Uterus (tissue), 4 donors: ENCODE data around the gene IRAK1BP1. TPM values are rescaled to one million over a fixed set of nuclear protein-coding genes. Genes with fewer than 3 reads are reported as not detected.

Source experiments
- DNase-seq, 2 donors: peaks; one replicate each; pipeline ENCODE4 v3.0.0-alpha.2; 2019 to 2020
- H3K27ac ChIP-seq, 2 donors: fragments of 200-600 bp; sonication (generic); 1 replicate in 1 of 2; 2 replicates in 1 of 2; pipeline ENCODE4 v1.5.1; 2016 to 2018
- H3K27me3 ChIP-seq, 2 donors: fragments of 200-600 bp; sonication (generic); one replicate each; pipeline ENCODE4 v1.5.1; 2018 to 2019; ENCODE audit warnings: control low read depth in 1 of 2
- H3K36me3 ChIP-seq, 2 donors: fragments of 200-600 bp; sonication (generic); one replicate each; pipeline ENCODE4 v1.5.1; 2019; ENCODE audit warnings: control low read depth in 1 of 2
- H3K4me1 ChIP-seq, 2 donors: fragments of 200-600 bp; sonication (generic); one replicate each; pipeline ENCODE4 v1.5.1; 2018 to 2019; ENCODE audit warnings: control low read depth in 1 of 2
- H3K4me3 ChIP-seq, 2 donors: fragments of 200-600 bp; sonication (generic); 1 replicate in 1 of 2; 2 replicates in 1 of 2; pipeline ENCODE4 v1.5.1; 2018 to 2019; ENCODE audit warnings: mild to moderate bottlenecking in 1 of 2
- H3K9me3 ChIP-seq, 2 donors: fragments of 200-600 bp; sonication (generic); one replicate each; pipeline ENCODE4 v1.5.1; 2019; ENCODE audit warnings: control low read depth in 1 of 2
- POLR2A ChIP-seq, 2 donors: fragments of 450-650 bp; IDR thresholded peaks; one replicate each; pipeline ENCODE4 v1.6.1; 2016; ENCODE audit warnings: antibody characterized with exemption in 2 of 2, mild to moderate bottlenecking in 1 of 2, moderate library complexity in 1 of 2
- intact Hi-C: fragments of 100-400 bp; cut with DNase I; formaldehyde crosslinking; loops from one replicate; pipeline ENCODE4 v1.15.1; 2023; ENCODE audit warnings: low total_unique reads
- total RNA-seq, 4 donors: library from RNA; depleted of rRNA in 3 of 4; stranded (reverse); fragments of >200 nt in 3 of 4; gene quantifications; one replicate each; pipeline versions ENCODE4 v1.1.0 to v1.2.4, GENCODE V29; 2014 to 2023
- TF ChIP-seq, protein P1 (sequence below), 4 experiments: fragments of 200-600 bp in 2 of 4; fragments of 450-650 bp in 2 of 4; sonication (generic) in 2 of 4; IDR thresholded peaks; one replicate each; pipeline ENCODE4 v1.5.1; 2016 to 2019; ENCODE audit warnings: antibody characterized with exemption in 4 of 4, mild to moderate bottlenecking in 2 of 4, moderate library complexity in 1 of 4
- donor health status: DM: yes; HTN: yes; CAD: no.

Gene IRAK1BP1
- total RNA-seq, 4 donors from 2014 or later = 3.2 to 20.0 (median 7.9) TPM

DNA sequence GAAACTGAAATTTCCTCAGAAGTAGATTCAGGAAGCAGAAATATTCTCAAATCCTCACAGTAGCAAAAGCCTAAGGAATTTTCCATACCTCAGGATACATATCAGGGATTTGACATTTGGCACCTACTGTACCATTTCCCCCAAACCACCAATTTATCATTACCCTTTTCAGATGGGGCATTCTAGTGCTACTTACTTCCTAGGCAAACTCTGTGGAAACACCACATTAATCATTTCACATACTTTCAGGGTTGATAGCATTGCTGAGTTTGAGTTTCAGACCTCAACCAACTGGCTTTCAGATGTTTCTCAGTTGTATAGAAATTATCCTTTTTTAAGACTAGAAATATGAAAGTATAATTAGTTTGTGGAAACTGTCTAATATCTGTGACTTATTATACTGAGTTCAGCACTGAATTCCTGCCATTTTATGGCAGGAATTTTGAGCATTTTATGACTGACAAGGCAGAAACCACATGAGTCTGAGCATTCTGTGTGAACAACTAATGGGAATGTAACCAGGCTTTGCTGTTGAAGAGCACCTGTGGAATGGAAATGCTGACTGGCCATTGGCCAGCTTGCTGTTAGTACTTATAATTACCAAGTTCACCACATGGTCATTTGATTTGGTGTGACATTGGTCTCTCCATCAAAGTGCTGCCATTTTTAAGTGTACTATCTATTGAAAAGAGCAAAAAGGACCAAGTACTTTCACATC, 35.1 kb upstream of the IRAK1BP1 start:
- intact Hi-C loops = no loop called here
- Histone ChIP-seq H3K27me3 (no peaks in the 10 kb centered on the region), H3K4me1 (no peaks in the 10 kb centered on the region), H3K36me3 (no peaks in the 10 kb centered on the region), H3K9me3 (no peaks in the 10 kb centered on the region), H3K4me3 (no peak overlapping the region), H3K27ac (no peak overlapping the region)
- TF ChIP-seq, protein P1, sequence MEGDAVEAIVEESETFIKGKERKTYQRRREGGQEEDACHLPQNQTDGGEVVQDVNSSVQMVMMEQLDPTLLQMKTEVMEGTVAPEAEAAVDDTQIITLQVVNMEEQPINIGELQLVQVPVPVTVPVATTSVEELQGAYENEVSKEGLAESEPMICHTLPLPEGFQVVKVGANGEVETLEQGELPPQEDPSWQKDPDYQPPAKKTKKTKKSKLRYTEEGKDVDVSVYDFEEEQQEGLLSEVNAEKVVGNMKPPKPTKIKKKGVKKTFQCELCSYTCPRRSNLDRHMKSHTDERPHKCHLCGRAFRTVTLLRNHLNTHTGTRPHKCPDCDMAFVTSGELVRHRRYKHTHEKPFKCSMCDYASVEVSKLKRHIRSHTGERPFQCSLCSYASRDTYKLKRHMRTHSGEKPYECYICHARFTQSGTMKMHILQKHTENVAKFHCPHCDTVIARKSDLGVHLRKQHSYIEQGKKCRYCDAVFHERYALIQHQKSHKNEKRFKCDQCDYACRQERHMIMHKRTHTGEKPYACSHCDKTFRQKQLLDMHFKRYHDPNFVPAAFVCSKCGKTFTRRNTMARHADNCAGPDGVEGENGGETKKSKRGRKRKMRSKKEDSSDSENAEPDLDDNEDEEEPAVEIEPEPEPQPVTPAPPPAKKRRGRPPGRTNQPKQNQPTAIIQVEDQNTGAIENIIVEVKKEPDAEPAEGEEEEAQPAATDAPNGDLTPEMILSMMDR (IDR thresholded peaks at IDR 0.05) = no peak
- no peak for TF ChIP-seq POLR2A (IDR thresholded peaks at IDR 0.05)
- DNase-seq = no peak

DNA sequence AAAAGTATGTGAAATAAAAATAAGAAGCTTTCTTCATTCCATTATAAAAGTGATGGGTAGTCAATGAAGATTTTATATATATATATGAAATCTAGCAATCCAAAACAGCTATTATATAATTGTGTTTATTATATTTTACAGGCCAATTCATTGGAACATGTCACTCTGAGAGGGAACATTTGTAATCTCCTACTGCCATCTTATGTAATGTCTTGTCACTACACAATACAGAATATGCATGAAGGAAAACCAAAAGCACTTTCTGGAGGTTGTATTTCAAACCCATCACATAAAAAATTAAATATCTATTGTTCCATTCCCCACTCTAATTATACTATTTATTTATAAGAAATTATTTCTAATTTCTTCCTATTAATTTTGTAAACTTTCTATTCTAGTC, 31.5 kb upstream of the IRAK1BP1 start:
- no peak overlapping the region for H3K27ac ChIP-seq
- H3K36me3 ChIP-seq = no peaks in the 10 kb centered on the region
- DNase-seq = no peak
- no peak for TF ChIP-seq POLR2A (IDR thresholded peaks at IDR 0.05)
- TF ChIP-seq, protein P1 (IDR thresholded peaks at IDR 0.05) = peak in 3 of 4 experiments; percentile 6 to 24 (median 7)
- H3K9me3 ChIP-seq = no peaks in the 10 kb centered on the region
- H3K27me3 ChIP-seq = no peaks in the 10 kb centered on the region
- H3K4me3 ChIP-seq = no peak overlapping the region
- intact Hi-C loops = no loop called here
- no peaks in the 10 kb centered on the region for H3K4me1 ChIP-seq

DNA sequence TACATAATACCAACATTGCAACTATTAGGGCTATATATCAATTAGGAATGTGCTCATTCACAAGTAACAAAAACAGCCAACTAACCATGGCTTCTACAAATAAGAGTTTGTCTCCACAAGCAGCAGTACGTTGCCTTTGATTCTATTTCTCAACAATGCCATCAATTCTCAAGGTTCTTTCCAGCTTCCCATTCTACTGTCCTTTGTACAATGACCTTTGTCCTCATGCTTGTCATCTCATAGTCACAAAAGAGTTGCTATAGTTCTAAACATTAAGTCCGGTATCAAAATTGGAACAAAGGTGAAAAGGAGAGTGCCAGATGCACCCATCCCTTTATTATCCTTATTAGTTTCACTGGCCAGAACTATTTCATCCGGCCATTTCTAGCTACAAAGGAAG, 30.8 kb upstream of the IRAK1BP1 start:
- H3K4me1 ChIP-seq = no peaks in the 10 kb centered on the region
- no peaks in the 10 kb centered on the region for H3K9me3 ChIP-seq
- DNase-seq = no peak
- no peak overlapping the region for H3K27ac ChIP-seq
- no peaks in the 10 kb centered on the region for H3K27me3 ChIP-seq
- intact Hi-C loops = no loop called here
- TF ChIP-seq POLR2A (IDR thresholded peaks at IDR 0.05) = no peak
- TF ChIP-seq, protein P1 (IDR thresholded peaks at IDR 0.05) = no peak
- H3K36me3 ChIP-seq = no peaks in the 10 kb centered on the region
- no peak overlapping the region for H3K4me3 ChIP-seq

DNA sequence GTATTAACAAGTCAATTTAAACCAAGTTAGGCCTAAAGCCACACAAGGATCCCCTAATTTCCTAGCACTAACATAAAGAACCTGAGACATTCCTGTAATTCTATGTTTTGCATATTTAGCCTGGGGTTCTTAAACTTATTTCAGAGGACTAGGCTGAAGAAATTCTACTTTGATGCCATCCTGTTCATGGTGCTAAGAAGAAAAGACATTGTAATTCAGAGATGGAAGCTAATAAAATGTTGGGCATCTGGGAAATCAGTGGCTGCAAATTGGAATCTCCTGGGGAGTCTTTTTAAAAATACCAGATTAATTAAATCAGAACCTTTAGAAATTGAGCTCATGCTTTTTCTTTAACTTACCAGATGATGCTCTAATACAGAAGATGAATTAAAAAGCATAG, 26.2 kb upstream of the IRAK1BP1 start:
- no peak for DNase-seq
- no peak overlapping the region for H3K27ac ChIP-seq
- intact Hi-C loops = no loop called here
- TF ChIP-seq, protein P1 (IDR thresholded peaks at IDR 0.05) = no peak
- no peak for TF ChIP-seq POLR2A (IDR thresholded peaks at IDR 0.05)
- no peaks in the 10 kb centered on the region for H3K4me1 ChIP-seq
- no peak overlapping the region for H3K4me3 ChIP-seq
- no peaks in the 10 kb centered on the region for H3K27me3 ChIP-seq
- H3K36me3 ChIP-seq = no peaks in the 10 kb centered on the region
- H3K9me3 ChIP-seq = no peaks in the 10 kb centered on the region

DNA sequence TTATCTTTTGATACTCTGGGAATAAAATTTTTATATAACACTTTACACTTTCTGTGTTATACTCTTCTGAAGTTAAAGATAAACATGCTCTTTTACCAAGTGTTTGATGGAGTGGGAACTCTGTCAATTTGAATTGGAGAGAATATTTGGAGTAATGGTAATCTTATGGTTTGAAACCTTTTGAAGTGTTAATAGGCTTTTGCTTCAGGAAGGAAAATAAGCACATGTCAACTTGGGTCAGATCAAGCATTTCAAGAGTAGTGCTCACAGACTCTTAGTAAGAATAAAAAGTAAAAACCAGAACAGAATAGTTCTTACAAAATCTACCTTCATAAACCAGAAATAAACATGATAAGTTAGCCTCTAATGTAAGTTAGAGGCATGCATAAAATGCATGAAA, 24.4 kb upstream of the IRAK1BP1 start:
- intact Hi-C loops = no loop called here
- H3K9me3 ChIP-seq = no peaks in the 10 kb centered on the region
- TF ChIP-seq, protein P1 (IDR thresholded peaks at IDR 0.05) = no peak
- TF ChIP-seq POLR2A (IDR thresholded peaks at IDR 0.05) = no peak

More for the DNA sequence above, 24.4 kb upstream of the IRAK1BP1 start:
- H3K4me1 ChIP-seq = no peaks in the 10 kb centered on the region
- no peak overlapping the region for H3K27ac ChIP-seq
- no peaks in the 10 kb centered on the region for H3K36me3 ChIP-seq
- H3K27me3 ChIP-seq = no peaks in the 10 kb centered on the region
- no peak for DNase-seq
- H3K4me3 ChIP-seq = no peak overlapping the region
